Osteocyte (in vitro differentiated cells): ENCODE results near the gene TUBGCP6. TPM values are rescaled to one million over a fixed set of nuclear protein-coding genes. Genes with fewer than 3 reads are reported as not detected.

Experiments used
- DNase-seq: peaks from one replicate; pipeline ENCODE4 v3.0.0; 2021; ENCODE audit warnings: mixed read lengths; ENCODE audit not compliant: unreplicated experiment; ENCODE audit errors: extremely low spot score
- H3K27ac Mint-ChIP-seq: one replicate; pipeline ENCODE4 v1.8.0; 2021; ENCODE audit warnings: mild to moderate bottlenecking, mixed read lengths; ENCODE audit not compliant: unreplicated experiment
- H3K27me3 Mint-ChIP-seq: one replicate; pipeline ENCODE4 v1.8.0; 2021; ENCODE audit warnings: mixed read lengths; ENCODE audit not compliant: unreplicated experiment
- H3K36me3 Mint-ChIP-seq: one replicate; pipeline ENCODE4 v1.8.0; 2021; ENCODE audit warnings: mixed read lengths; ENCODE audit not compliant: unreplicated experiment
- H3K4me1 Mint-ChIP-seq: one replicate; pipeline ENCODE4 v1.8.0; 2021; ENCODE audit warnings: mixed read lengths; ENCODE audit not compliant: unreplicated experiment
- H3K4me3 Mint-ChIP-seq: one replicate; pipeline ENCODE4 v1.8.0; 2021; ENCODE audit warnings: mild to moderate bottlenecking, moderate library complexity, mixed read lengths; ENCODE audit not compliant: unreplicated experiment
- H3K9me3 Mint-ChIP-seq: one replicate; pipeline ENCODE4 v1.8.0; 2021; ENCODE audit warnings: mixed read lengths; ENCODE audit not compliant: unreplicated experiment
- CTCF ChIP-seq: fragments of 200-600 bp; sonication (generic); IDR thresholded peaks from 2 replicates; pipeline ENCODE4 v1.5.0; 2021; ENCODE audit warnings: antibody characterized with exemption, mild to moderate bottlenecking, moderate library complexity
- total RNA-seq: library from RNA; stranded (reverse); gene quantifications from 2 replicates; pipeline ENCODE4 v1.2.1, GENCODE V29; 2021

Gene TUBGCP6
- total RNA-seq, 1 donor from 2014 or later, result 55.7 TPM

GRCh38 chr22:50194037-50194805, 50.6 kb downstream of the TUBGCP6 start:
- Mint-ChIP-seq H3K27me3 (no peaks in the 10 kb centered on the region), H3K9me3 (no peaks in the 10 kb centered on the region), H3K27ac (no peak overlapping the region), H3K36me3 (no peaks in the 10 kb centered on the region), H3K4me1 (peaks cover 16% of the 10 kb centered on the region), H3K4me3 (no peak overlapping the region)
- no peak for TF ChIP-seq CTCF
- no peak for DNase-seq

- TF ChIP-seq CTCF, result no peak
- no peak for DNase-seq
These were observed 51.2 kb downstream of the TUBGCP6 start for GRCh38 chr22:50193621-50194020.

GRCh38 chr22:50192436-50193204, 52.2 kb downstream of the TUBGCP6 start:
- H3K4me3 Mint-ChIP-seq, result no peak overlapping the region

More at GRCh38 chr22:50193621-50194020, 51.2 kb downstream of the TUBGCP6 start:
- H3K4me1 Mint-ChIP-seq, result peaks cover 16% of the 10 kb centered on the region
- no peaks in the 10 kb centered on the region for H3K36me3 Mint-ChIP-seq
- H3K27me3 Mint-ChIP-seq, result no peaks in the 10 kb centered on the region
- H3K4me3 Mint-ChIP-seq, result no peak overlapping the region
- no peaks in the 10 kb centered on the region for H3K9me3 Mint-ChIP-seq
- H3K27ac Mint-ChIP-seq, result no peak overlapping the region

GRCh38 chr22:50190941-50191741, 53.7 kb downstream of the TUBGCP6 start:
- Mint-ChIP-seq H3K4me1 (peaks cover 22% of the 10 kb centered on the region), H3K4me3 (no peak overlapping the region), H3K27ac (no peak overlapping the region), H3K9me3 (no peaks in the 10 kb centered on the region), H3K36me3 (no peaks in the 10 kb centered on the region), H3K27me3 (no peaks in the 10 kb centered on the region)
- DNase-seq, result no peak
- TF ChIP-seq CTCF, result no peak

More at GRCh38 chr22:50192436-50193204, 52.2 kb downstream of the TUBGCP6 start:
- Mint-ChIP-seq H3K9me3 (no peaks in the 10 kb centered on the region), H3K4me1 (peaks cover 16% of the 10 kb centered on the region), H3K27me3 (no peaks in the 10 kb centered on the region), H3K36me3 (no peaks in the 10 kb centered on the region), H3K27ac (no peak overlapping the region)
- TF ChIP-seq CTCF, result no peak
- no peak for DNase-seq
